GM12864 (cell line): ENCODE measurements around the gene PRM3.

Experiments
- DNase-seq: peaks from one replicate; pipeline ENCODE4 v3.0.0-alpha.2; 2011; ENCODE audit warnings: low read depth
- H3K4me3 ChIP-seq: 2 replicates; pipeline ENCODE4 v1.5.1; 2011; ENCODE audit warnings: mild to moderate bottlenecking, low read depth, low read length, control low read depth
- CTCF ChIP-seq: IDR thresholded peaks from 2 replicates; pipeline ENCODE4 v1.5.1; 2011; ENCODE audit warnings: low read depth, mild to moderate bottlenecking, moderate library complexity, low read length, control low read depth, inconsistent platforms; ENCODE audit errors: missing control alignments

The PRM3 gene

GRCh38 chr16:11255737-11256660 is 17.4 kb downstream of the PRM3 start, which contains the start of gene SOCS1:
TSS of gene SOCS1 (minus strand) at chr16:11256204. CDS start at chr16:11255478, 726 bp downstream.
- TF ChIP-seq CTCF = peak; percentile 78
- DNase-seq = no peak
- H3K4me3 ChIP-seq = peak within 1 kb of the TSS; percentile 81

- peak; percentile 54 for TF ChIP-seq CTCF
- H3K4me3 ChIP-seq = peak overlapping the region; percentile 81
- no peak for DNase-seq
Observed at GRCh38 chr16:11254913-11255736, 18.3 kb downstream of the PRM3 start.

GRCh38 chr16:11253995-11254912 is 19.2 kb downstream of the PRM3 start:
- peak overlapping the region; percentile 81 for H3K4me3 ChIP-seq
- DNase-seq = no peak

GRCh38 chr16:11253009-11253994 is 20.1 kb downstream of the PRM3 start:
- peak overlapping the region; percentile 81 for H3K4me3 ChIP-seq
- no peak for TF ChIP-seq CTCF
- DNase-seq = no peak

More at GRCh38 chr16:11253995-11254912, 19.2 kb downstream of the PRM3 start:
- TF ChIP-seq CTCF = no peak

GRCh38 chr16:11252482-11252931 is 20.9 kb downstream of the PRM3 start:
- H3K4me3 ChIP-seq = peak overlapping the region; percentile 81; the same call in 1 of the 2 replicates
- no peak for DNase-seq
- TF ChIP-seq CTCF = no peak
